HG02678 (cell line): Measurements from ENCODE around the gene SYT9.

Source experiments
- ATAC-seq: cut with Tn5 transposase; IDR thresholded peaks from one replicate; pipeline ENCODE4 v1.9.1; 2021; ENCODE audit warnings: mild to moderate bottlenecking, moderate library complexity; ENCODE audit not compliant: unreplicated experiment

Gene SYT9

GRCh38 chr11:7251836-7252682 is at the start of gene SYT9:
Gene SYT9, plus strand, starts transcription at chr11:7251904. Its CDS starts 283 bp downstream, at chr11:7252187.
- no peak for ATAC-seq

GRCh38 chr11:7202412-7202811 is 49.3 kb upstream of the SYT9 start:
- ATAC-seq = no peak

- ATAC-seq = no peak
These were observed 46.9 kb upstream of the SYT9 start for GRCh38 chr11:7204778-7205177.

GRCh38 chr11:7208391-7208790 is 43.3 kb upstream of the SYT9 start:
- ATAC-seq = no peak

GRCh38 chr11:7219491-7219890 is 32.2 kb upstream of the SYT9 start:
- ATAC-seq = no peak

- no peak for ATAC-seq
These were observed 31.1 kb upstream of the SYT9 start for GRCh38 chr11:7220636-7221035.

GRCh38 chr11:7222619-7223018 is 29.1 kb upstream of the SYT9 start:
- ATAC-seq = no peak

GRCh38 chr11:7239877-7240276 is 11.8 kb upstream of the SYT9 start:
- no peak for ATAC-seq

GRCh38 chr11:7245341-7245740 is 6.4 kb upstream of the SYT9 start:
- no peak for ATAC-seq

- ATAC-seq = no peak
These were observed 5.5 kb upstream of the SYT9 start for GRCh38 chr11:7246179-7246578.

GRCh38 chr11:7250166-7250565 is 1.5 kb upstream of the SYT9 start:
- ATAC-seq = no peak

- ATAC-seq = no peak
These were observed 243 bp upstream of the SYT9 start for GRCh38 chr11:7251487-7251835.

- no peak for ATAC-seq
These were observed 1.0 kb downstream of the SYT9 start for GRCh38 chr11:7252683-7253213.

GRCh38 chr11:7253800-7254199 is 2.1 kb downstream of the SYT9 start:
- no peak for ATAC-seq

- no peak for ATAC-seq
These were observed 3.1 kb downstream of the SYT9 start for GRCh38 chr11:7254731-7255291.

GRCh38 chr11:7256943-7257342 is 5.2 kb downstream of the SYT9 start:
- no peak for ATAC-seq

GRCh38 chr11:7257724-7258123 is 6.0 kb downstream of the SYT9 start:
- ATAC-seq = no peak

GRCh38 chr11:7261578-7261977 is 9.9 kb downstream of the SYT9 start:
- no peak for ATAC-seq

GRCh38 chr11:7262672-7263071 is 11.0 kb downstream of the SYT9 start:
- ATAC-seq = no peak

GRCh38 chr11:7263842-7264241 is 12.1 kb downstream of the SYT9 start:
- ATAC-seq = no peak

GRCh38 chr11:7268758-7269157 is 17.1 kb downstream of the SYT9 start:
- no peak for ATAC-seq

- no peak for ATAC-seq
These were observed 18.6 kb downstream of the SYT9 start for GRCh38 chr11:7270233-7270865.
